Spinal cord (tissue), 10 donors: ENCODE results near the gene ZMYM2. TPM values are rescaled to one million over a fixed set of nuclear protein-coding genes. Genes with fewer than 3 reads are reported as not detected.

Source experiments
- DNase-seq, 6 donors: peaks; one replicate each; pipeline versions ENCODE4 v3.0.0 to v3.0.0-alpha.2; 2013 to 2015; ENCODE audit warnings: low spot score in 6 of 6, low read depth in 4 of 6
- H3K27ac ChIP-seq: one replicate; pipeline ENCODE4 v1.5.1; 2013; ENCODE audit warnings: low read depth, low read length, control low read depth
- H3K27me3 ChIP-seq: one replicate; pipeline ENCODE4 v1.6.1; 2013; ENCODE audit warnings: low read length; ENCODE audit not compliant: control insufficient read depth, insufficient read depth
- H3K36me3 ChIP-seq: one replicate; pipeline ENCODE4 v1.6.1; 2013; ENCODE audit warnings: low read length; ENCODE audit not compliant: control insufficient read depth, insufficient read depth
- H3K4me1 ChIP-seq: one replicate; pipeline ENCODE4 v1.6.1; 2013; ENCODE audit warnings: low read length; ENCODE audit not compliant: control insufficient read depth, insufficient read depth
- H3K4me3 ChIP-seq: one replicate; pipeline ENCODE4 v1.5.1; 2013; ENCODE audit warnings: low read depth, low read length, control low read depth
- H3K9me3 ChIP-seq: one replicate; pipeline ENCODE4 v1.6.1; 2013; ENCODE audit warnings: low read length; ENCODE audit not compliant: control insufficient read depth, insufficient read depth
- WGBS: methylation state at CpG from one replicate; pipeline ENCODE4 v1.1.5; 2013; ENCODE audit warnings: missing lambda C conversion rate; ENCODE audit not compliant: insufficient coverage; 5-methylcytosine and 5-hydroxymethylcytosine counted together
- polyA plus RNA-seq, 2 donors: library from polyadenylated mRNA; unstranded; fragments of 120-200 nt; gene quantifications; one replicate each; pipeline ENCODE4 v1.2.1, GENCODE V29; 2013; ENCODE audit not compliant: insufficient read length in 2 of 2
- total RNA-seq, 2 donors: library from RNA; depleted of rRNA in 1 of 2; stranded (reverse); fragments of 120-200 nt in 1 of 2; fragments of >200 nt in 1 of 2; gene quantifications; one replicate each; pipeline versions ENCODE4 v1.2.3 to v1.2.4, GENCODE V29; 2013 to 2014
- donor health status: healthy.

ZMYM2 gene
- total and polyA plus RNA-seq, 4 donors = 76.9 to 148 (median 111) TPM

DNA sequence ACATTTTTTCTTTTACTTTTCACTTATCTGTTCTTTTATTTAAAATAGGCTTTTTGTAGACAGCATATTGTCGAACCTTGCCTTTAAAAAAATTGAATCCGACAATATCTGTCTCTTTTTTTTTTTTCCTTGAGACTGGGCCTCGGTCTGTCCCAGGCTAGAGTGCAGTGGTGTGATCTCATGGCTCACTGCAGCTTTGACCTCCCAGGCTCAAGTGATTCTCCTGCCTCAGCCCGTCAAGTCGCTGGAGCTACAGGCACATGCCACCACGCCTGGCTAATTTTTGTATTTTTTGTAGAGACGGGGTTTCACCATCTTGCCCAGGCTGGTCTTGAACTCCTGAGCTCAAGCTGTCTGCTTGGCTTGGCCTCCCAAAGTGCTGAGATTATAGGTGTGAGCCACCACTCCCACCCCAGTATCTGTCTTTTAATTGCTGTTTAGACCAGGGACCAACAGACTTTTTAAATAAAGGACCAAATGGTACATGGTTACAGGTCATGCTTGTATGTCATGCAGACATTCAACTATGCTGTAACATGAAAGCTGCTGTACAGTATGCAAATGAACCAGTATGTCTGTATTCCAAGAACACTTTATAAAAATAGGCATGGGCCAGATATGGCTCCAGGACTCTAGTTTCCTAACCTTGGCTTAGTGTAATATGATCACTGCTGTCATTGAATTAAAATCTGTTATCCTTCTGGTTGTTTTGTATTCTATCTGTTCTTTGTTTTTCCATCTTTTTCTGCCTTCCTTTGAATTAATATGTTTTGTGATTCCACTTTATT, 122.0 kb downstream of the ZMYM2 start:
- Histone ChIP-seq H3K4me3 (no peak overlapping the region), H3K36me3 (peaks cover 15% of the 10 kb centered on the region), H3K4me1 (no peaks in the 10 kb centered on the region), H3K9me3 (no peaks in the 10 kb centered on the region), H3K27me3 (no peaks in the 10 kb centered on the region), H3K27ac (no peak overlapping the region)
- 100% methylated on average over 4 of the region's 7 CpGs for WGBS
- no peak for DNase-seq

DNA sequence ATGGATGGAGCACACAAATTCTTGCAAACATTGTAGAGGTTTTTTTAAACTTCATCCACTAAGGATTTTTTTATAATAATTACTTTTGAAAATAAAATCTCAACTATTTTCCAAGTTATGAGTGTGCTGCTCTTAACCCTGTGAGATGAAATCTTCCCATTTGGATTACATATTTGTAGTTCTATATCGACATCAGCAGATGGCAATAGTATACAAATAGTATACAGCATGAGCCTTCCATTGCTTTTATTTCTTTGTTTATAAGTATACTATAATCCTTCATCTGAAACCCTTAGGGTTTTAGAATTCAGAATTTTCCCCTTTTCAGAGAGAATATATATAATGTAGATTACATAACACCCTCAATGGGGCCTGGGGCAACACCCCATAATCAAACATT, 131.8 kb downstream of the ZMYM2 start:
- Histone ChIP-seq H3K27ac (no peak overlapping the region), H3K36me3 (no peaks in the 10 kb centered on the region), H3K27me3 (no peaks in the 10 kb centered on the region), H3K4me1 (peaks cover 5% of the 10 kb centered on the region), H3K9me3 (no peaks in the 10 kb centered on the region), H3K4me3 (no peak overlapping the region)
- peak in 2 of 6 donors; percentile 15 to 48 for DNase-seq
- no CpG with 5 or more reads among the region's 1 CpG for WGBS

DNA sequence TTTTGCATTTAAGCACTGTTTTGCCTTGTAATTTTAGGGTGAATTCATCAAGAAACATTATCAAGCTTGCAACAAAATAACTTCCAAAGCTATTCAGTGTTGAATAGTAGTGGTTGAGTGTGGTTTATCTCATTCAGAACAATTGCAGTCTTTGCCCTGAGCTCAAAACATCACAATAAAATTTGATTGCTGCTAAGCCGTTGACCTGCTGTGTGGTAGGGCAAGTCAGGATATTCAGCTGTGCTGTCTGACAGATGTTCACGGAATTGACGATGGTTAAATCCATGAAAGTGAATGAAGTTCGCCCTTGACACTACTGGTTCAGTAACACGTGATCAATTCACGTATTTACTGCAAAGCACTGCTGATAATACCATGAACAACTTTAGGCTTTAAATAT, 135.4 kb downstream of the ZMYM2 start:
- whole genome bisulfite sequencing = 48% methylated on average over 6 of the region's 6 CpGs
- H3K36me3 ChIP-seq = no peaks in the 10 kb centered on the region
- H3K4me3 ChIP-seq = no peak overlapping the region
- no peaks in the 10 kb centered on the region for H3K27me3 ChIP-seq
- H3K4me1 ChIP-seq = peaks cover 5% of the 10 kb centered on the region
- H3K27ac ChIP-seq = no peak overlapping the region
- DNase-seq = peak in 2 of 6 donors; percentile 34 to 66
- H3K9me3 ChIP-seq = no peaks in the 10 kb centered on the region

DNA sequence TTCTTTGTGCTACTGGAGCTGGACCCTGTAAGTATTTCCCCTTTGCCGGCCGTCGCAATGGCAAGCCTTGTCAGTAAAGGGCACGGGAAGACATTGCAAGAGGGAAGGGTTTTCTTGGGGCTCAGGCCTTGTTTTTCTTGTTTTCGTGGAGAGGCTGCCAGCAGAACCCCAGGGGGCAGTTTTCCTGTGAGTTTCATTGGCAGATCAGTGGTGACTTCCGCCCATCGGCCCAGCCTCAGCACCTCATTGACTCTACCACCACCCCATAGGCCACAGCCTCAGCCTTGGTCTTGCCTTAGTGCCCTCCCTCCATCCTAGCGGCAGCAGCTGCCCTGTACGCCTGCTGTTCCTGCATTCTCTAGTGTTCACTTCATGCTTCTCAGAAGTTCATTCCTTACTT, 140.8 kb downstream of the ZMYM2 start:
- Histone ChIP-seq H3K36me3 (no peaks in the 10 kb centered on the region), H3K27ac (no peak overlapping the region), H3K4me3 (no peak overlapping the region), H3K4me1 (peaks cover 2% of the 10 kb centered on the region), H3K9me3 (no peaks in the 10 kb centered on the region), H3K27me3 (no peaks in the 10 kb centered on the region)
- DNase-seq = no peak
- whole genome bisulfite sequencing = 41% methylated on average over 8 of the region's 9 CpGs

DNA sequence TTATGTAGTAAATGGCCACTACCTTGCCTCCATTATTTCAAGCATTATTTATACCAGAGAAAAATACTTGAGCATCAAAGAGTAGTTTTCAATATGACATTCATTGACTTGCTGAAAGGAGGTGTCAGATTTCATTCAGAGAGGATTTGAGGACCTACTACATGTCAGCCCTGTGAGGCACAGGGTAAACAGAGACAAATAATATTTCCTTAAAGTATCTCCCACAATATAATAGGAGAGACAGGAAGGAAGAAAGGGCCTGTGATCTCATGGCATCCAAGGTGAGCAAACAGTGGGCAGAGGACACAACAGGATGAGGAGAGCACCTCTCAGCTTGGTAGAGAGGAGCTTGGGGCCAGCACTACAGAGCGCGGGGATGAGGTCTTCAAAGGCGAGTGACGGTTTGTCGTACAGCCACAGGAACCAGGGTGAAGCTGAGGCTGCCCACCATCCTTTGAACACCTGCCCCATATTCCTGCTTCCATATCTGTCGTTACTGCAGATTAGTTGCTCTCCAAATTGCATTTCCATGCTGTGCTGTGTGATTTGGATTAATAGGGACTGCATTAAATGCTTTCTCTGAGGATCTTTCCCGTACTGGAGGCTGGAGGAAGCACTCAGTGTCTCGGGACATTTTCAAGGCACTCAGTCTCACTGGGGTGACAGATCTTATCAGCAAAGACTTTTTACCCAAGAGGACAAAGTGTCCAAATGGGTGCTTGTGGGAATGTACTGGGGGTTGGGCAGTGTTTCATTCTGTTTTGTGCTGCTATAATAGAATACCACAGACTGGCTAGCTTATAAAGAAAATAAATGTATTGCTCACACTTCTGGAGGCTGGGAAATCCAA, 143.2 kb downstream of the ZMYM2 start:
- no peak overlapping the region for H3K4me3 ChIP-seq
- peak in 1 of 6 donors; percentile 38 for DNase-seq
- no peaks in the 10 kb centered on the region for H3K36me3 ChIP-seq
- WGBS = 81% methylated on average over 3 of the region's 8 CpGs
- no peaks in the 10 kb centered on the region for H3K9me3 ChIP-seq
- no peak overlapping the region for H3K27ac ChIP-seq
- no peaks in the 10 kb centered on the region for H3K27me3 ChIP-seq
- no peaks in the 10 kb centered on the region for H3K4me1 ChIP-seq

DNA sequence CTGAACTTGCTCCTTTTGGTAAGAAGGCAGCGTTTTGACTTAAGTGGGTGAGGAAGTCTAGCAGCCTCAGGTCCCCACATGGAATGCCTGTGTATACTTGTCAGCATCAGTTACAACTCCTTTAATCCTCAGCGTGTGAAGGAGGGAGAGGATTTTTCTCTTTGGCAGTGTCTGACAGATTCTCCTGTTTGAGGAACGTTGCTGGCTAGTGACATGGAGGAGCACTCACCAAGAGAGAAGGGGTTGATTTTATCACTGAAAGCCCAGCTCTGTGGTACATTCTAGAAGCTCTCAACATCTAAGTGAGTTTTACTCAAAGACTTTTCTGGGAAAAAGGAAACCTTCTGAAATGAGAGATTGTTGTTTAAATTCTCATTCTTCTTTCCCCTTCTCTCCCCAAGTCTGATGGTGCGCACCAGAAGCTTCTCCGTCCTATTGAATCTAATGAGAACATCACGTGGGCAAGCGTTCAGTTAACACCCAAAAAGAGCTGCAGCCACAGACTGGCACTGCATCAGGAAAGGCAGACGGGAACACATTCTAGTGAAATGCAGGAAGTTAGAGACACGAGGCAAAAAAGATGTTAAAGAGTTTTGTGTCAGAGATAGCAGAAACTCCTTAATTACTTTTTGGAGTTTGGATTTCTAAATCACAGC, 144.1 kb downstream of the ZMYM2 start:
- Histone ChIP-seq H3K27ac (no peak overlapping the region), H3K4me3 (no peak overlapping the region), H3K9me3 (no peaks in the 10 kb centered on the region), H3K4me1 (no peaks in the 10 kb centered on the region), H3K36me3 (no peaks in the 10 kb centered on the region), H3K27me3 (no peaks in the 10 kb centered on the region)
- DNase-seq = peak in 1 of 6 donors; percentile 52
- 73% methylated on average over 7 of the region's 9 CpGs for WGBS

DNA sequence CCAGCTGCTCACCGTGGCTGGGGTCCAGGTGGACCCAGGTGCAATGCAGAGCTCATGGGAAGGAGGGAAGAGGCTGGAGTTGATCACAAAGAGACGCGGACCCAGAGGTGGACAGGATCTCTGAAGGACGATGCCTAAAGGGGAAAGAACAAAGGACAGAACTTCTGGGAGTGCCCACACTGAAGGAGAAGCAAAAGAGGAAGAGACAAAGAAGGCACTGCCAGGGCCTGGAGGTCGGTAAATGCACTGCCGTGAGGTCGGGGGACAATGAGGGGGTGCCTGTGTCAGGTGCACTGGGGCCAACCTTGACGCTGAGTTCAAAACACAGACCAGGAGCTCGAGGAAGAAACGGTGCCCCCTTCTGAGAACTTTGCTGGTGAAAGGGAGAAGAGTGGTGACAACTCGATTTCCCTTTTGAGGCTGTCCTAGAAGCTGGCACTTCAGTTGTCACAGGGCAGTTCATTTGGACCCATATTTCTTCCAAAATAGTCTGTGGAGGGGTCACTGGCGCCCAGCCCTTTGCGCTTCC, 146.7 kb downstream of the ZMYM2 start:
- H3K9me3 ChIP-seq = no peaks in the 10 kb centered on the region
- no peaks in the 10 kb centered on the region for H3K4me1 ChIP-seq
- H3K27ac ChIP-seq = no peak overlapping the region
- no peak for DNase-seq
- no peaks in the 10 kb centered on the region for H3K27me3 ChIP-seq
- no peak overlapping the region for H3K4me3 ChIP-seq
- 88% methylated on average over 13 of the region's 13 CpGs for WGBS
- no peaks in the 10 kb centered on the region for H3K36me3 ChIP-seq

DNA sequence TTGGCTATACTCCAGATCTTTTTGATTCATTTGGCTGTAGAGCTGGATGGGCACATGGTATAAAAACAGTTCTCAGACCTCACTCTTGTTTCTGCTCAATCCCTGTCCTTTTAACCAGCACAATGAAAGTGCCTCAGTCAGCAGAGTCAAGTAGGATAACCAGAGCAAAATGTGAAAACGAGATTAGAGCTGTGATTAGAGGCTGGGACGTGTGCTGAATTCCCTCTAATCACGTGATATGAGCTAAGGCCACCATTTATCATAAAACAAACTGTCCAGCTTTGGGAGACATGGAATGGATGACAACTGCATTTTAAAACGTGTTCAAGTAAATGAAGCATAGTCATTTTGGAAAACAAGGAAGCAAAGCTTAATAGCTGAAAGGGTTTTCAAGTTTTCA, 148.2 kb downstream of the ZMYM2 start:
- no peak for DNase-seq
- no peaks in the 10 kb centered on the region for H3K9me3 ChIP-seq
- H3K4me1 ChIP-seq = no peaks in the 10 kb centered on the region
- H3K36me3 ChIP-seq = no peaks in the 10 kb centered on the region
- H3K4me3 ChIP-seq = no peak overlapping the region
- H3K27me3 ChIP-seq = no peaks in the 10 kb centered on the region
- 33% methylated on average over 1 of the region's 4 CpGs for WGBS
- H3K27ac ChIP-seq = no peak overlapping the region

DNA sequence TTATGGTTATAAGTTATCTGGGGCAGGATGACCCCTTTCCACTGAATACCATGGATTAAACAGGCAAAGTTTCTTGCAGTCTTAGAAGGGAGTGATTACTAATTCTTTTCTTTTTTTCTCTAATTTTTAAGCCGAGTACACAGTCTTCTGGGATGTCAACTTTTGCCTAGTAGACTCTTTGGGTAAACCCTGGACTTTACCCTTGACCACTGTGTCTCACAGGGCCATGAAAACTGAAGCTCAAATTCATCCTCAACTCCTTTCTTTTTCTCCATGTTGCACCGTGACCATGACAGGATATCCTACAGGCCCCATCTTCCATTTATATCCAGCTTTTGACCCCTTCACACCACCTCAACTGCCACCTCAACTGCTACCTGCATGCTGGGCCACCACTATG, 150.5 kb downstream of the ZMYM2 start:
- no peak overlapping the region for H3K27ac ChIP-seq
- 90% methylated on average over 2 of the region's 2 CpGs for WGBS
- no peak overlapping the region for H3K4me3 ChIP-seq
- no peak for DNase-seq
- H3K36me3 ChIP-seq = no peaks in the 10 kb centered on the region
- no peaks in the 10 kb centered on the region for H3K4me1 ChIP-seq
- no peaks in the 10 kb centered on the region for H3K9me3 ChIP-seq
- H3K27me3 ChIP-seq = no peaks in the 10 kb centered on the region
